SKM-1 (cell line): ENCODE results near the gene TMEM38A.
"Not testable (repeated sequence)": the region's sequence is repeated elsewhere in the genome, so short reads cannot be mapped to it uniquely, and the experiment has no call there.

Experiments used
- DNase-seq: peaks from one replicate; lab custom pipeline; 2025; ENCODE audit not compliant: unreplicated experiment; lab: John Stamatoyannopoulos, UW

Gene TMEM38A

DNA sequence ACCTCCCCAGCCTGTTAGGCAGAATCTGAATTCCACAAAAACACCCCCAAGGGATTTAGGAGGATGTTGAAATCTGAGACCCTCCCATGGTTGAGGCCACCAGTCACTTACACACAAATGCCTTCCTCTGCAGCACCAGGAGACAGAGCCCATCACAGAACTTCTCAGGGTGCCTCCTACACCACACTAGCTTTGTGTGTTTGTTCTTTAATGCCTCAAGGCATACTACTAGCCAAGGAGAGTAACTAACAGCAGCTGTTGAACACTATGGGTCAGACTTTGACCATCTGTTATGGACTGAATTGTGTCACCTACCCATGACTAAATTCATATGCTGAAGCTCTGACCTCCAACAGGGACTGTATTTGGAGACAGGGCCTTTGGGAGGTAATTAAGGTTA is 23.4 kb upstream of the TMEM38A start:
- DNase-seq = no peak

DNA sequence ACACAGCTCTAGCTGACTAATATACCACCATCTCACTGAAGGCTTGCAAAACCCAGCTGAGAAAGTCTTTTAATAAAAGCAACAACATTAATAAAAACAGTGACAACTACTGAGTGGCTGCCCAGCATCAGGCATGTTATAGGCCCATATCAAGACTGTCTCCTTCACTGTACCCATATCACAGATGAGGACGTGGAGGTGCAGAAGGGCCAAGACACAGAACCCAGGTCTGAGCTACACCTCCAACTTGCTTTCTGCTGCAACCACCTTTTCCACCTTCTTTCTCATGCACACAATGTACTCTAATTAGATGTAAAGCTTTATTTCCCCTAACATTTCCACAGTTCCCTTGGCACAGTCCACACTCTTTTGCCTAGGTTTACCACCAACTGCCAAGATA is 22.3 kb upstream of the TMEM38A start:
- no peak for DNase-seq

DNA sequence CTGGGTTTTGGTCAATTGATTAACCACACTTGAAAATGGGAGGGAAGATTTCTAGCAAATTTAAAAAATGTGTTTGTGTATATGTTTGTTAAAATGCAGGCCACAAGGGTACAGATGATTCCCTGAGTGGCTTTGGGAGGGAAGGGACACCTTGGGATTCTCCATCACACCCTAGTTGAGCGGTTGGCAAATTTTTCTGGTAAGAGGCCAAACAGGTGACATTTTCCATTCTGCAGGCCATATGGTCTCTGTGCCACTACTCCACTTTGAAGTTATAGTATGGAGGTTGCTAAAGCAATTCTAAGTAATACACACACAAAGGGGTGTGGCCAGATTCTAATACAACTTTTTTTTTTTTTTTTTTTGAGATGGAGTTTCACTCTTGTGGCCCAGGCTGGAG is 20.0 kb upstream of the TMEM38A start:
- DNase-seq = no peak

GRCh38 chr19:16641695-16642094 is 19.2 kb upstream of the TMEM38A start:
- DNase-seq = no peak

GRCh38 chr19:16645140-16645539 is 15.8 kb upstream of the TMEM38A start:
- no peak for DNase-seq

- no peak for DNase-seq
Measured at GRCh38 chr19:16649734-16650133, 11.2 kb upstream of the TMEM38A start.

- DNase-seq = no peak
Measured at GRCh38 chr19:16650821-16651220, 10.1 kb upstream of the TMEM38A start.

- not testable (repeated sequence) for DNase-seq
Measured at GRCh38 chr19:16651421-16652188, 9.3 kb upstream of the TMEM38A start.

DNA sequence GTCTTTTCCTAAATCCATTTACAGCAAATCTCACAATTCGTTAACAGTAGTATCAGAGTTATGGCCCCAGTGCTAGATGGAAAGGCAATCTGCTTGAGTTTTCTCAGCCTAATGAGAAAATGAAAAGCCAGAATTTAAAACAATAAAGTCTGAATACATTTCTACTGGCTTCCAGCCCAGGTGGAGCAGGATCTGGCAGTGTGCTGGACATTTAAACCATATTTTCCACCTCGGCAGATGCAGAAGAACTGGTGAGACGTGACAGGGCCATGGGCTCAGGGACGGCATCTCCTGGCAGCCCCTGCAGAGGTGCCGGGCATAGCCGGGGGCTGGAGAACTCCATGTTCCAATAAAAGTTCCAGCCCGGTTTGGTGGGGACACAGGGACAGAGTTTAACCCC is 8.1 kb upstream of the TMEM38A start:
- DNase-seq = no peak

DNA sequence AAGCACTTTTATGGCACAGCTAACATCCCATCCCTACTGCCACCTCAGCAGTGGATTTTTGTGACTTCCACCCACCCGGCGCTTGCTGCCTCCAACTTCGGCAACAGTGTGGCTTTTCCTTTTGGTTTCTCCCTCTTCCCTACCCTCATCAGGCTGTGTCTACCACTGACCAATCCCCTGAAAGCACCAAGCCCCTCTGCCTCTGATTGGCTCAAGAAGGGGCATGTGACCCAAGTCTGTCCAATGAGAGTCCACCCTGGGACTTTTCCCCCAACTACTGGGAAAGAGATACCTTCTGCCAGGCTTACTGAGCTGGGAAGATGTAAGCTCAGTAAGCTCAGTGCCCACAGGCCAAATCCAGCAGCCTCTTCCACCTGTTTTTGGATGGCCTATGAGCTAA is 6.8 kb upstream of the TMEM38A start:
- DNase-seq = no peak

DNA sequence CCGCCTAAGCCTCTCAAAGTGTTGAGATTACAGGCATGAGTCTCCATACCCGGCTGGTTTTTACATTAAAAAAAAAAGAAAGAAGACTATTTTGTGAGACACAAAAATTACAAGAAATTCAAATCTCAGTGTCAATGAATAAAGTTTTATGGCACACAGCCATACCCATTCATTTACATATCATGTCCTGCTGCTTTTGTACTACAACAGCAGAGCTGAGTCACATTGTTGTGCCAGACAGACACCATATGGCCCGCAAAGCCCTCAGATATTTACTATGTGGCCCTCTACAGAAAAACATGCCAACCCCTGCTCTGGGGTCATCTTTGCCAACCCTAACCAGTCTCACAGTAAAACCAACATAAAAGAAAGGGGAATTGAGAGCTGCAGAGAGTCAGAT is 6.3 kb upstream of the TMEM38A start:
- DNase-seq = no peak

- no peak for DNase-seq
Measured at GRCh38 chr19:16655727-16656126, 5.2 kb upstream of the TMEM38A start.

DNA sequence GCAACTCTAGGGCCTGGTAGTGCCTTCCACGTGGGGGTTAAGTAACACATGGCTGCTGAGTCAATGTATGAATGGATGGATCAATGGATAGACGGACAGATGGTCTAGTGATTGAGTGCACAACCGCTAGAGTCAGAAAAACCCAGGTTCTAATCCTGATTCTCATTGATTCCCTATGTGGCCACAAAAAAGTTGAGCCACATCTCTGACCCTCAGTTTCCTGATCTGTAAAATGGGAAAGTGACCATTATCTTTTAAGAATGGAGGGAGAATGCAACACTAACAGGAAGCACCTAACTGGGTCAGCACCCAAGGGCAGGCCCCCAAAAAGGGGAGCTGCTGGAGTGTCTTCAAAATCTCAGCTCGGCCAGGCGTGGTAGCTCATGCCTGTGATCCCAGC is 3.6 kb upstream of the TMEM38A start:
- no peak for DNase-seq

GRCh38 chr19:16659464-16659831 is 1.5 kb upstream of the TMEM38A start:
- DNase-seq = no peak

- peak; percentile 94 for DNase-seq
Measured at GRCh38 chr19:16659832-16660708, 869 bp upstream of the TMEM38A start, which contains the start of gene SMIM7. TSS of gene SMIM7 (minus strand) at chr19:16660144. CDS start at chr19:16660110, 34 bp downstream.

- DNase-seq = no peak
Measured at GRCh38 chr19:16661480-16662034, 618 bp downstream of the TMEM38A start.

GRCh38 chr19:16668176-16668575 is 7.2 kb downstream of the TMEM38A start:
- no peak for DNase-seq

GRCh38 chr19:16668702-16669101 is 7.8 kb downstream of the TMEM38A start:
- not testable (repeated sequence) for DNase-seq

GRCh38 chr19:16670291-16670690 is 9.4 kb downstream of the TMEM38A start:
- no peak for DNase-seq

DNA sequence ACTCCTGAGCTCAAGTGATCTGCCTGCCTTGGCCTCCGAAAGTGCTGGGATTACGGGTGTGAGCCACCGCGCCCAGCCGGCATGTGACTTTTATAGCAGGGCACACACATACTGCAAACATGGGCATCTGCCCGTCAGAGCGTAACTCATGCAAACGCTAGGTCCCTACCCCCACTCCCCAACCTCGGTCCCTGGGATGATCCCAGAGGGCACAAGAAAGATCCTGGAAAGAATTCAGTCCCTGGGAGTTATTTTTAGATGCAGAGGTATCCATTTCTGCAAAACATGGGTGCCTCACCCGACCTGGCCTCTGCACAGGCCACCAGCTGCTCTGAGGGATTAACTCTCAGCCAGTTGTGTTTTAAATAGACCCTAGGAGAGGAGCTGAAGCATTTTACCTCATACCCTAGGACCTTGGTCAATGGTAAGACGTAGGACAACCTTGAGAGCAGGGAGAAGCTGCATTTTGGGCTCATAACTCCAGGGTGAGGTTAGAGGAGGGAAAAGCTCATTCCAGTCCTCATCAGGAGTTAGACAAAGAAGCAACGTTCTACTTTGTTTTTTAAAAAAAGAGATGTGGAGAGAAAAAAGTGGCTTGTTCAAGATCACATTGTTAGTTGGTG is 10.8 kb downstream of the TMEM38A start:
- DNase-seq = no peak

DNA sequence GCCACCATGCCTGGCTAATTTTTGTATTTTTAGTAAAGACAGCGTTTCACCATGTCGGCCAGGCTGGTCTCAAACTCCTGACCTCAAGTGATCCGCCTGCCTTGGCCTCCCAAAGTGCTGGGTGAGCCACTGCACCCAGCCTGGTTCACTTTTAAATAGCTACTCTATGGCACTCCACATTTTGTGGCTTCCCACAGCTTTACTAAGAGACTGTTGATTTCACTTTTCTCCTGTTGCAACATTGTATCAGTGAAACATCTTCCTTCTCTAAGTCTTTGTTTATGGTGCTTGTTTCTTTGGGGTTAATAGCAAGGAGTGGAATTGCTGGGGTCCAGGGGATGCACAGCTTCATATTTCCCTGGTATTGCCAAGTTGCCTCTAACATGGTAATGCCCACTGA is 12.3 kb downstream of the TMEM38A start:
- DNase-seq = peak; percentile 25
